Peyer's patch (tissue), 4 donors: ENCODE measurements around the gene CDKN2AIPNL. TPM values are rescaled to one million over a fixed set of nuclear protein-coding genes. Genes with fewer than 3 reads are reported as not detected.

Source experiments
- DNase-seq, 3 donors: peaks; one replicate each; pipeline ENCODE4 v3.0.0-alpha.2; 2017 to 2019
- H3K27ac ChIP-seq, 4 donors: fragments of 200-600 bp; sonication (generic); one replicate each; pipeline ENCODE4 v1.5.1; 2016 to 2019
- H3K27me3 ChIP-seq, 2 donors: fragments of 200-600 bp; sonication (generic); one replicate each; pipeline ENCODE4 v1.5.1; 2019
- H3K36me3 ChIP-seq, 3 donors: fragments of 200-600 bp; sonication (generic); one replicate each; pipeline ENCODE4 v1.5.1; 2016 to 2019
- H3K4me1 ChIP-seq, 4 donors: fragments of 200-600 bp; sonication (generic); one replicate each; pipeline ENCODE4 v1.5.1; 2016 to 2019
- H3K4me3 ChIP-seq, 4 donors: fragments of 200-600 bp; sonication (generic); 1 replicate in 3 of 4; 2 replicates in 1 of 4; pipeline ENCODE4 v1.5.1; 2016 to 2019; ENCODE audit warnings: mild to moderate bottlenecking in 1 of 4
- H3K9me3 ChIP-seq, 4 donors: fragments of 200-600 bp; sonication (generic); one replicate each; pipeline ENCODE4 v1.5.1; 2016 to 2019; ENCODE audit warnings: mild to moderate bottlenecking in 1 of 4
- POLR2A ChIP-seq, 2 donors: fragments of 450-650 bp; IDR thresholded peaks; one replicate each; pipeline ENCODE4 v1.5.1; 2017; ENCODE audit warnings: antibody characterized with exemption in 2 of 2, mild to moderate bottlenecking in 2 of 2, moderate library complexity in 2 of 2
- total RNA-seq, 4 donors: library from RNA; depleted of rRNA; stranded (reverse); fragments of >200 nt; gene quantifications; one replicate each; pipeline ENCODE4 v1.1.0, GENCODE V29; 2016
- TF ChIP-seq, protein P1 (sequence below), 6 experiments: fragments of 450-650 bp in 4 of 6; fragments of 200-600 bp in 2 of 6; sonication (generic) in 1 of 6; IDR thresholded peaks; one replicate each; pipeline ENCODE4 v1.5.1; 2017 to 2019; ENCODE audit warnings: antibody characterized with exemption in 6 of 6, mild to moderate bottlenecking in 3 of 6, moderate library complexity in 1 of 6

The CDKN2AIPNL gene
- total RNA-seq, 4 donors from 2014 or later, result 13.1 to 25.9 (median 21.9) TPM

DNA sequence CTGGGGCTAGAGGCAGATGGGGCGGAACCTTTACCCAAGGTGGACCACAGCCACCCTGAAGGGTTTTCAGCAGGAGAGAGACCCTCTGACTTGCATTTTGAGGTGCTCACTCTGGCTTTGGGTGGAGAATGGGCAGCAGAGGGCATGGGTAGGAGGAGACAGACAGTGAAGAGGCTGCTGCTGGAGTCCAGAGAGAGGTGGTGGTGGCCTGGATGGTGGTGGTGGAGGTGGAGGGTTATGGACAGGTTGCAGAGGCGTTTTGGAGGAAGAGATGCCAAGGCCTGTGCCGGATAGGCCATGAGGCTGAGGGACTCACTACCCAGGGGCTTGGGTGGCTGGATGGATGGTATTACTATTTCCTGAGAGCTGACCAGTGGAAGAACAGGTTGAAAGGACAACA, 46.1 kb upstream of the CDKN2AIPNL start:
- H3K4me1 ChIP-seq, result no peaks in the 10 kb centered on the region
- no peak overlapping the region for H3K4me3 ChIP-seq
- H3K9me3 ChIP-seq, result no peaks in the 10 kb centered on the region
- H3K27me3 ChIP-seq, result no peaks in the 10 kb centered on the region
- TF ChIP-seq POLR2A (IDR thresholded peaks at IDR 0.05), result no peak
- TF ChIP-seq, protein P1, sequence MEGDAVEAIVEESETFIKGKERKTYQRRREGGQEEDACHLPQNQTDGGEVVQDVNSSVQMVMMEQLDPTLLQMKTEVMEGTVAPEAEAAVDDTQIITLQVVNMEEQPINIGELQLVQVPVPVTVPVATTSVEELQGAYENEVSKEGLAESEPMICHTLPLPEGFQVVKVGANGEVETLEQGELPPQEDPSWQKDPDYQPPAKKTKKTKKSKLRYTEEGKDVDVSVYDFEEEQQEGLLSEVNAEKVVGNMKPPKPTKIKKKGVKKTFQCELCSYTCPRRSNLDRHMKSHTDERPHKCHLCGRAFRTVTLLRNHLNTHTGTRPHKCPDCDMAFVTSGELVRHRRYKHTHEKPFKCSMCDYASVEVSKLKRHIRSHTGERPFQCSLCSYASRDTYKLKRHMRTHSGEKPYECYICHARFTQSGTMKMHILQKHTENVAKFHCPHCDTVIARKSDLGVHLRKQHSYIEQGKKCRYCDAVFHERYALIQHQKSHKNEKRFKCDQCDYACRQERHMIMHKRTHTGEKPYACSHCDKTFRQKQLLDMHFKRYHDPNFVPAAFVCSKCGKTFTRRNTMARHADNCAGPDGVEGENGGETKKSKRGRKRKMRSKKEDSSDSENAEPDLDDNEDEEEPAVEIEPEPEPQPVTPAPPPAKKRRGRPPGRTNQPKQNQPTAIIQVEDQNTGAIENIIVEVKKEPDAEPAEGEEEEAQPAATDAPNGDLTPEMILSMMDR (IDR thresholded peaks at IDR 0.05), result no peak
- DNase-seq, result no peak
- H3K27ac ChIP-seq, result no peak overlapping the region
- no peaks in the 10 kb centered on the region for H3K36me3 ChIP-seq

DNA sequence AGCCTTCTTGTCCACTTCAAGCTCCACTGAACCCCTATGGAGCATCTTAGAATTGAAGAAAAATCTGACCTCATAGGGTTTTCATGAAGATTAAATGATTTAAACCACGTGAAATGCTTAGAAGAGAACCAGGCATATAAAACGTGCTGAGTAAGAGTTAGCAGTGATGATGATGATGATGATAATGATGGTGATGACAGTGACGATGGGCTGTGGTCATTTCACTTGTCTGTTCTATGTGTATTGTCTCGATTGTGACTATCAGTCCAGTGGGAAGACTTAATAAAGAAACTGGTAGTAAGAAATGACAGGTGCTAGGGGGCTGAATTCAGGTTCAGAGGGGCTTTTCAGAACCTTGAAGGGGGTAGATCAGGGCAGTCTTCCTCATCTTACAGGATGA, 45.1 kb upstream of the CDKN2AIPNL start:
- Histone ChIP-seq H3K27ac (no peak overlapping the region), H3K27me3 (no peaks in the 10 kb centered on the region), H3K9me3 (no peaks in the 10 kb centered on the region), H3K4me3 (no peak overlapping the region), H3K4me1 (peaks cover 0 to 4% (median 0%) of the 10 kb centered on the region in 4 donors), H3K36me3 (no peaks in the 10 kb centered on the region)
- TF ChIP-seq, protein P1 (IDR thresholded peaks at IDR 0.05), result no peak
- TF ChIP-seq POLR2A (IDR thresholded peaks at IDR 0.05), result no peak
- DNase-seq, result no peak

DNA sequence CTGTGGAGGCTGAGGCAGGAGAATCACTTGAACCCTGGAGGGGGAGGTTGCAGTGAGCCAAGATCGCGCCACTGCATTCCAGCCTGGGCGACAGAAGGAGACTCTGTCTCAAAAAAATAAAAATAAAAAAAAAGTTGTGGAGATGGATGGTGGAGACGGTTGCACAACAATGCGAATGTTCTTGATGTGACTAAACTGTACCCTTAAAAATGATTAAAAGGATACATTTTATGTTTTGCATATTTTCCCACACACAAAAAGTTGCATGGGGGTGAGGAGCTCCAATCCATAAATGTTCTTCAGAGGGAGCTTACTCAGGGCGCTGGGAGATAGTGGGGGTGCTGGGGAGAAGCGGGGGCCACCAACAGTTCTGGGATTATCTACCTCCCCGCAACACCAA, 43.8 kb upstream of the CDKN2AIPNL start:
- H3K27ac ChIP-seq, result no peak overlapping the region
- H3K27me3 ChIP-seq, result no peaks in the 10 kb centered on the region
- H3K9me3 ChIP-seq, result no peaks in the 10 kb centered on the region
- no peak overlapping the region for H3K4me3 ChIP-seq
- no peak for DNase-seq
- H3K36me3 ChIP-seq, result no peaks in the 10 kb centered on the region
- no peak for TF ChIP-seq POLR2A (IDR thresholded peaks at IDR 0.05)
- TF ChIP-seq, protein P1 (IDR thresholded peaks at IDR 0.05), result no peak
- peaks cover 0 to 14% (median 0%) of the 10 kb centered on the region in 4 donors for H3K4me1 ChIP-seq

DNA sequence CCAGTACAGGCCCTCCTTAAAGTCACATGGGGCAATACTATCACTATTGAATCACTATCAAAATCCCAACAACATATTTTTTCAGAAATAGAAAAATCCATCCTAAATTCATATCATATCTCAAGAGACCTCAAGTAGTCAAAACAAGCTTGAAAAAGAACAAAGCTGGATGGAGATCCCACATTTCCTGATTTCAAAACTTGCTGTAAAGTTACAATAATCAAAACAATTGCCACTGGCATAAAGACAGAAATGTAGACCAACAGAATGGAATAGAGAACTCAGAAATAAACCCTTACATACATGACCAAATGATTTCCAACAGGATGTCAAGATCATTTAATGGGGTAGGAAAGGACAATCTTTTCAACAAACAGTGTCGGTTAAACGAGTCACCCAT, 41.3 kb upstream of the CDKN2AIPNL start:
- Histone ChIP-seq H3K9me3 (no peaks in the 10 kb centered on the region), H3K36me3 (no peaks in the 10 kb centered on the region), H3K27me3 (no peaks in the 10 kb centered on the region), H3K4me3 (no peak overlapping the region), H3K27ac (no peak overlapping the region), H3K4me1 (peaks cover 0 to 14% (median 0%) of the 10 kb centered on the region in 4 donors)
- DNase-seq, result no peak
- TF ChIP-seq, protein P1 (IDR thresholded peaks at IDR 0.05), result no peak
- no peak for TF ChIP-seq POLR2A (IDR thresholded peaks at IDR 0.05)

DNA sequence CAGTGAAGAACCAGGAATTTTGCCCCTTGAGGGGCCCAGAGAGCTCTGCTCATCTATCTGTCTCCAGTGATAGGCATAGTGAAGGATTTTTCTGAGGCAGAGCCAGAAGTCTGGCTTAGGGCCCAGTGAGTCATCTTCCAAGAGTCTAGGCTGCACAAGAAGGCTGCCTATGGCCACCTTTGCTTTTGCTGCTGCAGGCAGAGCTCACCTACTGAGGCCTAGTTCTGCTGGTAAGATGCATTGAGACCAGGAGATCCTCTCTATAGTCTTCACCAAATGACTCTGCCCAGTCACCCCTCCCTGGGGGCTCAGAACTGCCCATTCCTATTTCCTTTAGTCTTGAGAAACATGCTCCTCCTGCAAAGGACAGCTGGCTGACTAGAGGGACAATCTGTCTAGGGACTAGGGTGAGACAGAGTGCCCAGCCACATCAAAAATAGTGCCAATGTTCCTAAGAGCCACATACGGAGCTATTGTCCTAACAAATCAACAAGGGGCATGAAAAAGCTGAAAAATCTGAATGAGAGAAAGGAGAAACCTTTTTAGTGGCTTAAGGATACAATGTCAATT, 40.3 kb upstream of the CDKN2AIPNL start:
- peak in 1 of 3 donors; percentile 84 for DNase-seq
- TF ChIP-seq POLR2A (IDR thresholded peaks at IDR 0.05), result no peak
- TF ChIP-seq, protein P1 (IDR thresholded peaks at IDR 0.05), result no peak
- no peaks in the 10 kb centered on the region for H3K9me3 ChIP-seq
- no peak overlapping the region for H3K4me3 ChIP-seq
- H3K27ac ChIP-seq, result peak overlapping the region in 1 of 4 donors; percentile 37
- H3K4me1 ChIP-seq, result peaks cover 0 to 20% (median 3%) of the 10 kb centered on the region in 4 donors
- H3K36me3 ChIP-seq, result no peaks in the 10 kb centered on the region
- H3K27me3 ChIP-seq, result no peaks in the 10 kb centered on the region
